GM12892 (cell line): ENCODE results near the gene VAT1.

Experiments used
- POLR2A ChIP-seq: IDR thresholded peaks from 2 replicates; pipeline ENCODE4 v1.6.1; 2011; ENCODE audit warnings: low read depth, low read length, control low read depth
- POLR2AphosphoS5 ChIP-seq: IDR thresholded peaks from 2 replicates; pipeline ENCODE4 v1.6.1; 2011; ENCODE audit warnings: low read depth, low read length, control low read depth
- TAF1 ChIP-seq: IDR thresholded peaks from 2 replicates; pipeline ENCODE4 v1.6.1; 2011; ENCODE audit warnings: low read depth, mild to moderate bottlenecking, control low read depth, low read length, borderline replicate concordance

GRCh38 chr17:43068570-43069367 is 46.6 kb upstream of the VAT1 start:
- no peak for TF ChIP-seq POLR2A
- no peak for TF ChIP-seq TAF1
- TF ChIP-seq POLR2AphosphoS5 = no peak
